Measurements from ENCODE around the gene SP5.

The SP5 gene

DNA sequence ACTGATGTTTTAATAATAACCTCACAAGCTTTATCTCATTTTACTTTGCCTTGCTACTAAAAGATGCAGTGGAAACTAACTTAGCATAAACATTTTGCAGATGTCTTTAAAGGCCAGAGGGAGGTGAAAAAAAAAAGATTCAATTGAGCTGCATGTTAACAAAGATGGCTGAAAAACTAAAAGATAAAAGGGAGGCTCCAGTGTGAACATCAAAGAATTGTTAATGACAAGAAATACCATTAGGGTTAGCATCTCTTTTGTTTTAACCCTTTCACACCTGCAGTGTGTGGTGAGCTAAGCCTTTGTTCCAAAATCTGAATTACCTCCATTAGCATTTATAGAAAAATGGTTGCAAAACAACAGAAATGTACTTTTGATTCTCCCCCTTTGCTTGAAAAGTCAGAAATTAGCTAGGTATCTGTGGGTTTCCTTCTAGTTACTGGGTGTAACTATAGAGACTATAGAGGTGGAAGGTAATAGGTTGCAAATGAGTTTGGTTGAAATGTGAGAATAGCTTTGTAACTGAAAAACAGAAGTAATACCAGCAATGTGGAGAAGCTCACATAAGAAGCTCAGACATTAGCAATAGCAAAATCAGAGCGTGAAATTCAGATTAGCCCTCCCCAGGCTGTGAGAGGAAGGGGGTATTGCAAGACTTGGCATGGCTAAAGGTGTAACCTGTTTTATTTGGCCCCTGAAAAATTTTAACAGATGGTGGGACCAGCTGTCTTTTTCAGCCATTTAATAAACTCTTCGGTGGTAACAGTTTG, 34.8 kb upstream of the SP5 start:
- TF ChIP-seq, protein P1, sequence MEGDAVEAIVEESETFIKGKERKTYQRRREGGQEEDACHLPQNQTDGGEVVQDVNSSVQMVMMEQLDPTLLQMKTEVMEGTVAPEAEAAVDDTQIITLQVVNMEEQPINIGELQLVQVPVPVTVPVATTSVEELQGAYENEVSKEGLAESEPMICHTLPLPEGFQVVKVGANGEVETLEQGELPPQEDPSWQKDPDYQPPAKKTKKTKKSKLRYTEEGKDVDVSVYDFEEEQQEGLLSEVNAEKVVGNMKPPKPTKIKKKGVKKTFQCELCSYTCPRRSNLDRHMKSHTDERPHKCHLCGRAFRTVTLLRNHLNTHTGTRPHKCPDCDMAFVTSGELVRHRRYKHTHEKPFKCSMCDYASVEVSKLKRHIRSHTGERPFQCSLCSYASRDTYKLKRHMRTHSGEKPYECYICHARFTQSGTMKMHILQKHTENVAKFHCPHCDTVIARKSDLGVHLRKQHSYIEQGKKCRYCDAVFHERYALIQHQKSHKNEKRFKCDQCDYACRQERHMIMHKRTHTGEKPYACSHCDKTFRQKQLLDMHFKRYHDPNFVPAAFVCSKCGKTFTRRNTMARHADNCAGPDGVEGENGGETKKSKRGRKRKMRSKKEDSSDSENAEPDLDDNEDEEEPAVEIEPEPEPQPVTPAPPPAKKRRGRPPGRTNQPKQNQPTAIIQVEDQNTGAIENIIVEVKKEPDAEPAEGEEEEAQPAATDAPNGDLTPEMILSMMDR (IDR thresholded peaks at IDR 0.05) = no peak

DNA sequence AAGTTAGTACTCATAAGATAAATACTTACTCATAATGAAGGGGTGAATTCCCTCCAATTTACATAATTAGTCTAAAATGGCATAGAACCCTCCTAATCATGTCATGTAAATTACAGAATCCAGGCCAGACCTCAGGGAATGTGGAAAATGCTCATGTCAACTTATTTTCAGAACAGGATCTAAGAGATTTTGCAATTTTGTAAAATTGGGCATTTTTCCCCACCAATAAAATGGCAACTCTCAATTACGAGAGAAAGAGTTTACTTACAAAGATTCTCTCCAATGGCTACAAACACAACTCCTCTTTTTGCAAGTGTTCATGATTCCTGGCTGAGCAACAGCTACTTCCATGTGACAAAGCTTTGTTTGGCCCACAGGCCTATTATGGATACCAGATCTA, 33.8 kb upstream of the SP5 start:
- TF ChIP-seq, protein P1 (IDR thresholded peaks at IDR 0.05) = no peak

DNA sequence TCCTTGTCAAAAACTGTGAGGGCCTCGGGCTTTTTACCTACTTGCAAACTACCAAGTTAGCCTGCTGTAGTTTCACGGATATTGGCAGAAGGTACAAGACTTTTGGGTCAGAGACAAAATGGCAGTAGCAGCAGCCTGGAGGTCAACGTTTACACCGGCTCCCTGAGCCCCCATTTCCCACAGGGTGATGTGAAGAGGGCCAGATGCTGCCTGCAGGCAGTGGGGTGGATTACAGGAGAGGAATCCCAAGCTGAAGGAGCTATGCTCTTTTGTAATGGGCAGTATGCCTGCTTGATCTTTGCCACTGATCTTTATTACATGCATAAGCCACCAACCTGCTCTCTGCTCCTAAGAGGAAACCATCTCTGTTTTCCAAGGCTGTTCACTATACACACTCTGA, 29.5 kb upstream of the SP5 start:
- TF ChIP-seq, protein P1 (IDR thresholded peaks at IDR 0.05) = no peak

DNA sequence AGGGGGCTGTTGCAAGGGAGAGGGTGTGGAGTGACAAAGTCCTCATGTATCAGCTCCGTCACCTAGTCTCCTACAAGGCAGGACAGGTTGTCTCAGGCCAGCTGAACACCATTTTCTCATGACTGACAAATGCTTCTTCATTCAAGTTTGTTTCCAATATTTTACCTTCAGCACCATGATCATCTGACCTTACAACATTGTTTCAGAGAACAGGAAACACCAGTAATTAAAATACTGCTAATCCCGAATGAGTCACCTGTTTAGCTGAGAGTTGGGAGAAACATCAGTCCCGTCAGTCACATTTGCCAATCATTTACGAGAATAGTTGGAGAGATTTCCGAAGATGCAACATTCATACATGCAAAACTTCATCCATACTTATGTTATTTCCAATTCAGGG, 25.7 kb upstream of the SP5 start:
- TF ChIP-seq, protein P1 (IDR thresholded peaks at IDR 0.05) = no peak

DNA sequence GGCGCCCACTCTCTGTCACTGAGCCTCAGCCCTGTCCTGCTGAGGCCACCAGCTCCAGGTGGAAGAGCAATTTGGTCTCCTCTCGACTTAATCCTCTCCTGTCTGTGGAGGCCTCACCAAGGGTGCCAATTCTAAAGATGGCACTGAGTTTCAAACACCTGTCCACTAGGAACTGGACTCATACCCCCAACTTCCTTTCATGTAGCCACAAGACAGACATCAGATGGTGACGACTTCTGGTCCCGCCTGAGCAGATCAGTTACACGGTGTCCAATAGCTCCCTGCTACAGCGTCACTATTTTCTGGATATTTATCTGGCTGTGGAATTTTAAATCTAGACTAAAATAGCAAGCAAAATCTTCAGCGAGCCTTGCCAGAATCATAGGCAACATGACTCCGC, 24.5 kb upstream of the SP5 start:
- TF ChIP-seq, protein P1 (IDR thresholded peaks at IDR 0.05) = no peak

DNA sequence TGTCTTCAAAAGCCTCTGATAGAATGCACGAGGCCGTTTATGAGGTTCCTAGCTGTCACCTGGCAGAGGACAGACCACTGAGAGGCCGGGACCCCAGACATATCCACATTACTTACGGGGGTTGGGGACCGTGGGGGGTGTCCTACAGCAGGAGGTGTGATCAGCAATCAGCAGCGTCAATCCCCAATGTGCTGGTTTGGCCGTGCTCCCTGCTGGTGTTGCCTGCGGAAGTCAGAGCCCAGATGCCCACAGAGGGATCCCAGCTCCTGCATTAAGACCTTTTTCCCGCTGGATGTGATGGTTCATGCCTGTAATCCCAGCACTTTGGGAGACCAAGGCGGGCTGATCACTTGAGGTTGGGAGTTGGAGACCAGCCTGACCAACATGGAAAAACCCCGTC, 20.8 kb upstream of the SP5 start:
- TF ChIP-seq, protein P1 (IDR thresholded peaks at IDR 0.05) = no peak

DNA sequence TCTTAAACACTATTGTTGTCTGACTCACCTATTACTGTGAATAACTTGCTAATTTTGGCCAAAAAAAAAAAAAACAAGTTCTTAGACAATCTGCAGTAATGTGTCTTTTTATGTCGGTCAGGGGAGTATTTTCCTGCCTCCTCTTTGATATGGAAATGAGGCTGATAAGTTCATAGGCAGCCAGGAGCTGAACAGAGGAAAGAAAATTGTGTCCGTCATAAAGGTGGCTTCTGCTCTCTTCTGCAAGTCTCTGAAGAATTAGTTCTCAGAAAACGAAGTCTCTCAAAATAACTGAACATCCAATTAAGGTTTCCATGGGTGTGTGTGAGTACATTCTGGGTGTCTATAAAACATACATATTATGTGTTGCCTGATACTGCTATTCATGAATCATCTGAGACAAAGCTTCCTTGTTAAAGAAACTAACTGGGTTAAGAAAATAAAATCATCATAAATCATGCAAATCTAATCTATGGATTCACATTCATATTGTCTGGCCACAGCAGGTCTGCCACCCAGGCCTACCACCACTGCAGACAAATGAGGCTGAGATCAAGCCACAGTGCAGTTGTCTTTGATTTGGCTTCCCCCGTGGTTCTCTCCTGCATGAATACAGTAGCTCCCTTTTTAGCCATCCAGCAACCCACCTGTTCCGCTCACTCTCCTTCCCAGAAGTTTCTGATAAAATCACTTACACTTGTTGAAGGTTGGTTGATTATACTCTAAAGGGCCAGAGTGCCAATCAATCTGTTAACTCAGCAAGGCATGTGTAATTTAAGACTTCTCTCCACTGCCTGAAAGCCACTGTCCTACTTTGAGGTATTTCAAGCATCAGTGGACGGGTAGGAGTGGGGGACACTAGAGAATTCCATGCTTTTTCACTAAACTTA, 19.4 kb upstream of the SP5 start:
- TF ChIP-seq, protein P1 (IDR thresholded peaks at IDR 0.05) = no peak

Measured in LNCAP (cell line).